Right lung (tissue), 5 donors: ENCODE results near the gene U2AF2. TPM values are rescaled to one million over a fixed set of nuclear protein-coding genes. Genes with fewer than 3 reads are reported as not detected.

Experiments
- DNase-seq, 2 donors: peaks; one replicate each; pipeline ENCODE4 v3.0.0-alpha.2; 2013
- polyA plus RNA-seq, 5 donors: library from polyadenylated mRNA; unstranded; fragments of 120-200 nt; gene quantifications; one replicate each; pipeline versions ENCODE4 v1.2.1 to v1.2.3, GENCODE V29; 2013; ENCODE audit warnings: inconsistent platforms in 1 of 5, low replicate concordance in 1 of 5; ENCODE audit not compliant: insufficient read length in 5 of 5, insufficient read depth in 1 of 5

The U2AF2 gene
- polyA plus RNA-seq, 5 donors, result 137 to 222 (median 182) TPM

DNA sequence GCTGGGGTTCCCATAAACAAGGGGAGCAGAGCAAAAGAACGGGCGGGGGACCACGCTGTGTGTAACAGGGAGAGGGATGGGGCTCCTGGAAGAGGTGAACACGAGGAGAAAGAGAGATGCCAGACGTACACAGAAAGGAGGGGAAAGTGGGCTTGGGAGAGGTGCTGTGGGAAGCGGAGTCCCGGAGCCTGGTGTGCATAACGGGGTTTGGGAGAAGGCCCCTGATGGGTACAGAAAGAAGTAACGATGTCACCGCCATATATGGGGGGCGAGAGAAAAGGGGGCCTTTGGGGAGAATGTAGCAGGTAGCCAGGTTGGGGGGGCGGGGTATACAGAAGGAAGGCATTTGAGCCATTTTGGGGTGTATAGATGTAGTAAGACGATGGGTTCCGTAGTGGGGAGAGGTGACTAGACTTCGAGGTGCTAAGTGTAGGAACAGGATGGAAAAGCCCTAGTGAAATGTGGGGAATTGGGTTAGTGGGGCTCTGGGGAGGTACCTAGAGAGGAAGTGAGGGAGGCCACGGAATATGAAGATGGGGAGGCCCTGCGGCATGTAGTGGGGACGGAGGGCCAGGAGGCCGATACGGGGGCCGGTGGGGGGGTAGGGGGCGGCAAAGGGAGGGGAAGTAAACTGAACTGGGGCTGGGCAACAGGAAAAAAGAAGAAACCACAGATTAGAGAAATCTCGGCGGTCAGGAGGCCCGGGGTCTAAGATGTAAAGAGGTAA is 13.2 kb upstream of the U2AF2 start:
- no peak for DNase-seq

DNA sequence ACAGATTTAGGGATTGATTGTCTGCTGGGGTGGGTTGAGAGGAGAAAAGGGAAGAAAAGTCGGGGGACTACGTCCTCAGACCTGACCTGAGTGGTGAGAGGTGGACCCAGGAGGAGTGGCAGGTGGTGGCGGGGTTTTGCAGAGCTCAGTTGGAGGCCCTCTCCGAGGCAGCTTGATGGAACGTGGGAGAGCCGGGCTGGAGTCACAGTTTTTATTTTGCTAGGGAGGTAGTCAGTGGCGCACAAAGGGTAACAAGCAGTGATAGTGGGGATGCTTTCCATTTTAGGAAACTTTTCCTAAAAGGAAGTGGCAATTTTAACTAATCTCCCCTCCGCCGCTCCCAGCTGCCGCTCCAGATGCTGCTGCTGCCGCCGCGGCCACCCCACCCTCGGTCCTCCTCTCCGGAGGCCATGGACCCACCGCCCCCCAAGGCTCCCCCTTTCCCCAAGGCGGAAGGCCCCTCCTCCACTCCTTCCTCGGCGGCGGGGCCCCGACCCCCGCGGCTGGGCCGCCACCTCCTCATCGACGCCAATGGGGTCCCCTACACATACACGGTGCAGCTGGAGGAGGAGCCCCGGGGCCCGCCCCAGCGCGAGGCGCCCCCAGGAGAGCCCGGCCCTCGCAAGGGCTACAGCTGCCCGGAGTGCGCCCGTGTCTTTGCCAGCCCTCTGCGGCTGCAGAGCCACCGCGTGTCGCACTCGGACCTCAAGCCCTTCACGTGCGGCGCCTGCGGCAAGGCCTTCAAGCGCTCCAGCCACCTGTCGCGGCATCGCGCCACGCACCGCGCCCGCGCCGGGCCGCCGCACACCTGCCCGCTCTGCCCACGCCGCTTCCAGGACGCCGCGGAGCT is 12.5 kb upstream of the U2AF2 start:
- DNase-seq, result no peak

DNA sequence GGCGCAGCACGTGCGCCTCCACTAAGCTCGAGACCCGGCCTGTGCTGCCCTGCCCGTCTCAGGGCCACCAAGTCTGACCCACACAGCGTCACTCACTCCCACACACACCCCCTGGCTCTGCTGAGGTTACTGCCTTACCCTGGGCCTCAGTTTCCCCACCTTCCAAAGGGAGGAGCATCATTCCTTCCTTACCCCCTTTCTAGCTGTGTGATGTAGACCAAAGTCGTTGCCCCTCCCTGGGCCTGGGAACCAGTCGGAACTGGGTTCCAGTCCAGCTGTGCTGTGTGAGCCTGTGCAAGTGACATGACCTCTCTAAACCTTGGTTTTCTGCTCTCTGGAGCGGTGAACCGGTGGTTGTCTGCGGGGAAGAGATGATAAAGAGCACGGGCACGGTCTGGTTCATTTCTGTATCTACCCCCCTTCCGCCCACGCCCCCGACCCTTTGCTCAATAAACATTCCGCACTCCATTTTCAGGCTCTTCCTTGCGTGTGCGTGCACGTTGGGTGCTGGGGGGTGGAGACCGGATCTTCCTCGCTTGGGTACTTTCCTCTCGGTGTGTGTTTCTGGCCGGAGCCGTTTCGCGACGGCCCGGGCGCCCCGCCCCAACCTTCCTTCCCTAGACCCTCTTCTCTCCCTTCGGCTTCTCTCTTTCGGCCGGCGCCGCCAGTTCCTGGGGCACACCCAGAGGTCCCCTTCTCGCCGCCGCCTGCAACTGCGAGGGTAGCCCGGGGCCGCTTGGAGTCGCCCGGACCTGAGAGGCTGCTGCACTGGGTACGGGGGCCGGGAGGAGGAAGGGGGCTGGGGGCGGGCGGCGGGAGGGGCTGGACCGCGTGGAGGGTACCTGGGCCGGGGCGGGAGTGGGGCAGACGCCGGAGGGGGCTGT is 11.6 kb upstream of the U2AF2 start, which contains the start of gene ZNF581:
ZNF581 (plus strand) TSS at position 647 of the 884 bp plus-strand sequence. CDS start 923 bp downstream, outside the sequence.
- peak; percentile 48 to 63 for DNase-seq

DNA sequence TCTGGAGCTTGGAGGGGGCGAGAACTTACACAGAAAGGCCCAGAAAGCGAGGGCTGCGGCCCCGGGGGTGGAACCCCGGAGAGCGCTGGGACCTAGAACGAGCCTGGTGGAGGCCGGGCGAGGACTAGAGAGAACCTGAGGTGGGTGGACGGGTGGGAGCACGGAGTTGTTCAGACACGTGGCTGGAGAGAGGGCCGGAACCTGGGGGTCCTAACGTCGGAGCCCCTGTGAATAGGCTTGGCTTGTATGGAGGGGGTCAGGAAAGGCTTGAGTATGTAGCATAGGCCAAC is 11.0 kb upstream of the U2AF2 start:
- no peak for DNase-seq

DNA sequence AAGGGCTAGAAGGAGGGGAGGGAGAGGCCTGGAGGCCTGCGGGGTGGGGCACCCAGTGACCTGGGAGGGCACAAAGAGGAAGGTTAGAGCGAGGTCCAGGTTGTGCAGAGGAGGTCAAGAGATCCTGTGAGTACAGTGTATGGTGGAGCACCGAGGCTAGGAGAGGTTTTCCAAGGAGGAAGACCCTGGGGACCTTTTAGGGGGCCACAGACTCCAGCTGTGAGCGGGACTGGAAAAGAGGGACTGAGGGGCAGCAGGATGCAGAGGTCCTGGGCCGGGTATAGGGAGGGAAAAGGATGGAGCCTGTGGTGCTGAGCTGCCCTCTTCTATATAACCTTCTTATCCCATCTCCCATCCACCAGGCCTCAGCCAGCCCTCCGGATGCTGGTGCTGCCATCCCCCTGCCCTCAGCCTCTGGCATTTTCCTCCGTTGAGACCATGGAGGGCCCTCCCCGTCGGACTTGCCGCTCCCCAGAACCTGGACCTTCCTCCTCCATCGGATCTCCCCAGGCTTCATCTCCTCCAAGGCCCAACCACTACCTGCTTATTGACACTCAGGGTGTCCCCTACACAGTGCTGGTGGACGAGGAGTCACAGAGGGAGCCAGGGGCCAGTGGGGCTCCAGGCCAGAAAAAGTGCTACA is 10.5 kb upstream of the U2AF2 start:
- DNase-seq, result no peak

DNA sequence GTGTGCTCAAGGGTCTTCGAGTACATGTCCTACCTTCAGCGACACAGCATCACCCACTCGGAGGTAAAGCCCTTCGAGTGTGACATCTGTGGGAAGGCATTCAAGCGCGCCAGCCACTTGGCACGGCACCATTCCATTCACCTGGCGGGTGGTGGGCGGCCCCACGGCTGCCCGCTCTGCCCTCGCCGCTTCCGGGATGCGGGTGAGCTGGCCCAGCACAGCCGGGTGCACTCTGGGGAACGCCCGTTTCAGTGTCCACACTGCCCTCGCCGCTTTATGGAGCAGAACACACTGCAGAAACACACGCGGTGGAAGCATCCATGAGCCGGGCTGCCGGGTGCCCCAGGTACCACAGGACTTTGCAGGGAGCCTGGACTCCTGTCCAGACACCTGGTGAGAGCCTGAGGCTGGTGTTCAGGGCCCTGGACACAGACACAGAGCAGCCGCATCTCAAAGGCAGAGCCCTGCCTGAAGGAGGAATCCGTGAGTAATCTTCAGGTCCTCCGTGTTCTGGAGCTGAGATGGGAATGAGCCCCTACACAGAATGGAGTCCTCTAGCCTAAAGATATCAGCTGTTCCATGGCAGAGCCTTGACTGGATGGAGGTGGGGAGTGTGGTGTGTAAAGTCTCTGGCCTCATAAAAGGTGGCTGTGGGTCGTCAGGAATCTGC is 9.9 kb upstream of the U2AF2 start:
- no peak for DNase-seq

DNA sequence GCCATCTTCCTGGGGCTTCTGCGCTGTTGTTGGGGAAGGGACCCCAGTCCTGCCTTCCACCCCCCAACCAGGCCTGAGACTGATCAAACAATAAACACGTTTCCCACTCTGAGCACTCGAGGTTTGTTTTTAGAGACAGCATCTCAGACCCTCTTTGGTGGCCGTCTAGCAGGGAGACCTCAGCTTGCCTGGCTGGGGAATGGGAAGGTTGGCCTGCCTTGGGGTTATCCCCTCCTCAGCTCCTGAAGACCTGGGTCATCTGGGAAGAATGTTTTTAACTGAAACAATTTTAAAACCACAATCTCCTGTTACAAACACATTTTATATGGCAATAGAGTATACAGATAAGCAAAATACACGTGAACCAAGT is 9.3 kb upstream of the U2AF2 start:
- DNase-seq, result no peak

DNA sequence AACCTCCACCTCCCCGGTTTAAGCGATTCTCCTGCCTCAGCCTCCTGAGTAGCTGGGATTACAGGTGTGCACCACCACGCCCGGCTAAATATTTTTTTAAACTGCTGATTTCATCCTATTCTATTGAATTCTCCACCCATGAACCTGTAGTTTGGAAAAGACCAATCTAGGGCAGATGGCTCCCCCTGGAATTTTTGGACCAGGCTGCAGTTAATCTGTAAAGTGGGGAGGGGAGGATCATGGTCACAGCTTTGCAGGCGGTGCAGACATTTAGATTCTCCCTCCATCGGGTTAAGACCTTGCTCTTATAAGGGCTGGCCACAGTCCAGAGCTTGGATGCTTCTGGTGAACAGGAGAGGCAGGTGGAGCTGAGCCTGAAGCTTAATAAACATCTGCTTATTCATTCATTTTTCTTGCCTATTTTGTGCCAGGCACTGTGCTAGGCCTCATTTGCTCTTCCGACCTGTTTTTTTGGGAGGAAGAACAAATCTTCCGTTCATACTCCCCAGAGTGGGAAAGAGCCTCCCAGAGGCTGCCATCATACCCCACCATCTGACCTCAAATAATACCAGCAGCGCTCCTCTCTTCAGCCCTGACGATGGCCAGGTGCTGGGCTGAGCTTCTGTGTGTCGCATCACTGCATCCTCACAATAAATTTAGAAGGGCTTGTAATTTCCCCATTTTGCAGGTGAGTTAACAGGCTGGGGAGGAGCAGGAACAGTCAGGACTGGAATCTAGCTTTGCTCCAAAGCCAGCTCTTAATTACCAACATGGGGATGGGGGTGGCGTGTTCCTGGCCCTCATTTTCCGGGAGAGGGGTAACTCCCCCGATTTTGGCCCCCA is 7.7 kb upstream of the U2AF2 start:
- no peak for DNase-seq

DNA sequence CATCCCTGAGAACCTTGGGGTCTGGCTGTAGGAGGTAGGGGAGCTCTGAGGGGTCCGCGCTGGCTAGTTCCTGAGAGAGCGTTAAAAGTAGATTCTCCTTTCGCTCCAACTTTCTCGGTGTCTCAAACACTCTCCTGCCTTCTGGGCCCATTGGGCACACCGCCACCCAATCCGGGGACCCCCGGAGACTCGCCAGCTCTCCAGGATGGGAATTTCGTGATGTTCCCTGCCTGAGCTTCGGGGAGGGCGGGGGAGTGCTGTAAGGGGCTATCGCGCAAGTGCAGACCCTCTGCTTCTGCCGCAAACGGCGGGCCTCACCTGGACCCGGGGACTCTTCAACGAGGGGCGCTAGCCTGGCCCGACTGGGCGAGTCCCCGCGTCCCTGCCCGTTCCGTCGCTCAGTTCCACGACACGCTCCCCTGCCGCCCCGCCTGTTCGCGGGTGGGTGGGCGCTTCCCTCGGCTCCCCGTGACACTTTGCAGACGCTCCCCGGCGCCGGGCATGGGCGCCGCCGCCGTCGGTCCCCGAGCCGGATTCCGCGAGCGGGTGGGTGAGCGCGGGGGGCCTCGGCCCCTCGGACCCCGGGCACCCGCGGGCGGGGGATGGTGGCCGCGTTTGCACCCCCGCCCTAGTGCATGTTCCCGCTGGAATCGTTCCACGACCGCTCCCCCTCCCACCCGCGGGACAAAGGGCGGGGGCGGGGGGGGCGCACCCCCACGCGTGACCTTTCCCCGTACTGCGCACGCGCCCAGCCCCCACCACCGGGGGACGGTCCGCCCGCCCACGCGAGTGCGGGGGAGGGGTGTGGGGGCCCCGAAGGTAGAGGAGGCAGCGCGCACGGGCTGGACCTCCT is 6.9 kb upstream of the U2AF2 start, which contains the start of gene CCDC106:
CCDC106 (plus strand) TSS at position 481 of the 853 bp plus-strand sequence. CDS start 835 bp downstream, outside the sequence.
- peak; percentile 69 to 86 for DNase-seq

DNA sequence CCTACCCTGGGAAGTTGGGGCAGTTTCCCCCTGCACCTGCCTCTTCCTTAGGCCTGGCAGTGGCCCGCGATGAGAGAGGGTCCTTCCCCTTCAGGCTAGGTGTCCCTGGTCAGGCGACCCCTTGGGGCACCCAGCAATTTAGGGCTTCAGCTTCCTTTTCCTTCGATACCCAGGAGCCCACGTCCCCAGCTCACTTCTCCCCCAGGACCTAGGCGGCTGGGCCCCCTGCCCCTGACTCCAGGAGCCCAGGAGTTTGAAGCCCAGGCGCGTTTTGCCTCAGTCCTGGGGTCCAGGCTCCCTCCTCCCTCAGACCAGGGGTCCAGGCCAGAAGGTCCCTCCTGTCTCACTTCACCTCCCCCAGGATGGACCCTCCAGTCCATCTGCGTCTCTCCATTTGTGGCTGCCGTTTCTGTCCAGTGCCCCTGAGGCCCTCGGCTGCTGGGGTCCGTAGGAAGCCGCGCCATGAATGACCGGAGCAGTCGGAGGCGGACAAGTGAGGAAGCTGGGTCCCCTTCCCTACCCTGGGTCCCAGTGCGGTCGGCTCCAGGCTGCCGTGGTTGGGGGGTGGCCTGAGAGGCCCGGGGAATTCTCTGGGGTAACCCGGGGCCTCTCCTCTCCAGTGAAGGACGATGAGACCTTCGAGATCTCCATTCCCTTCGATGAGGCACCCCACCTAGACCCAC is 6.1 kb upstream of the U2AF2 start:
- DNase-seq, result no peak

DNA sequence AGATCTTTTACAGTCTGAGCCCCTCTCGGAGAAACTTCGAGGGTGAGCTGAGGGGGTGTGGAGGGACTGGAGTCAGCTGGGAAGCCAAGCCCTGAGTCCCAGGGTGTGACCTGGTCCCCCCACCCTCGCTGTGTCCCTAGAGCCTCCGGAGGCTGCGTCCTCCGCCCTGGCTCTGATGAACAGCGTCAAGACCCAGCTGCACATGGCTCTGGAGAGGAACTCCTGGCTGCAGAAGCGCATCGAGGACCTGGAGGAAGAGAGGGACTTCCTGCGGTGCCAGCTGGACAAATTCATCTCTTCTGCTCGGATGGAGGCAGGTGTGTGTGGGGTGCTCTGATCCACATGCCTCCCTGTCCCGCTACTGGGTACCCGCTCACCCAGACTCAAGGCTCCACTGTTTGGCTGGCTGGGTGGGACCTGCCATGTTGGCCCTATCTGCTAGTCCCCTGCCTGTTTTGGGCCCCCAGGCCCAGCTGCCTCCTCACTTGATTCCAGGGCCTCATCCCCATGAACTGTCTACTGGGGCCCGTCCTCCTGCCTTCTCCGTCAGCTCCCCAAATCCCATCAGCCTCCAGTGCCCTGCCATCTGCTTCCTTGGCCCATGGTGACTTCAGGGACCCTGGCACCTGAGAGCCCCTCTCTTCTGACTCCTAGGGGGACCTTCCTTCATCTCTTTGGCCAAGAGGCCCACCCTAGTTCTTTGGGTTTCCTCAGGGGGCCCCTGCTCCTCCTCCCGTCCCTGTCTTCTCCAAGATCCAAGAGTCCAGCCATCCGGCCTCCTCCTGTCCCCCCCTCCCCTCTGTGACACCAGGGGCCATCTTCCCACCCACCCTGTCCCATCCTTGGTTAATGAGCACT is 5.3 kb upstream of the U2AF2 start:
- no peak for DNase-seq

DNA sequence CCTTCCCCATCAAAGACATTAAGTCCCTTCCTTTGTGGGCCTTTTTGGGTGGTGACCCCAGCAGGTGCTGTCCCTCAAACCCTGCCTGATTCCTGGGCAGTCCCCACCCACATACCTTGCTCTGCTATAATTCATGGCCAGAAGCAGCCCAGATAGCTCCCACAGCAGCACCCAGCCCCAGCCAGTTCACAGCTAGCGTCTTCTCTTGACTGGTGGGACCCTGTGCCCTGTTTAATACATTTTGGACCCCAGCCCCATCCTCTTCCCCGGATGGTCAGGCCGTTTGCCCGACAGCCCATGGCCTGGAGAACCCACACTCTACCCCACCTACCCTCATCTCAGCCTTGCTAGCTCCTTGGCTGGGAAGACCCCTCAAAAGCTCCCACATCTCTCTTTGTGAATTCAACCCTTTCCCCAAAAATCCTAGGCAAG is 4.7 kb upstream of the U2AF2 start:
- no peak for DNase-seq

DNA sequence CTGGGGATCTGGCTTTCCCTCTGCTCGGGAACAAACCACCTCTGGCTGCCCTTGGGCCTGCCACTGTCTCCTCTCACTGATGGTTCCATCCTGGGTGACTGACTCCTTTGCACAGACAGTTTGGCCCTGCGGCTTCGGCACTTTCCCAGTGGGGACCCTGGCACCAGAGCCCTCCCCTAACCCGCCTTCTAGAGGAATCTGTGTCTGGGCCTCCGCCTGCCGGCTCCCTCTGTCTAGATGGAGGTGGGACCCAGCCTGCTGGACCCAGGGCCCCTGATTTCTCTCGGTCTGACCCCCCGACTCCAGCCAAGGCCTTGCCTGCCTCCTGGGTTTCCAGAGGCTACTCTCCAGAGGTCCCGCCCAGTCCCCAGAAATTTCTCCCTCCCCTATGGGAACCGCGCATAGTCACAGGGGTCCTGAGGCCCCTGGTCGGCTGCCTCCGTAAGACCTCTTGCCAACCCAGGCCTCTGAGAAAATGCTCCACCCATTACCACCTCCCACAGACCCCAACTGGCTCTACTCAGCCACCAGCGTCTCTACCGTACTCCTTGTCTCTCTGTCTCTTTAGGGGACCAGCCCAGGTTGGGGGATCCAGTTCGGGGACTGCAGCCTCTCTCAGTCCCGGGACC is 4.1 kb upstream of the U2AF2 start:
- DNase-seq, result no peak

DNA sequence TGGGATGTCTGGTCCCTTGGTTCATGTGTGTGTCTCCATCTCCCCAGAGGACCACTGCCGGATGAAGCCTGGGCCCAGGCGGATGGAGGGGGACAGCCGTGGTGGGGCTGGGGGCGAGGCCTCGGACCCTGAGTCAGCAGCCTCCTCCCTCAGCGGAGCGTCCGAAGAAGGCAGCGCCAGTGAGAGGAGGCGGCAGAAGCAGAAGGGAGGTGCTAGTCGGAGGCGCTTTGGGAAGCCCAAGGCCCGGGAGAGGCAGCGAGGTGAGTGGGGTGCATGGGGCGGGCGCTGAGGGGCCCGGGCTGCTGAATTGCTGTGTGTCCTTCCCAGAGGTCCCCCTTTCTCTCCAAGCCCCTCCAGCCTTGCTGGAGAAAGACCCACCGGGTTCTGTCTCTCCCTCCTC is 3.6 kb upstream of the U2AF2 start:
- no peak for DNase-seq

DNA sequence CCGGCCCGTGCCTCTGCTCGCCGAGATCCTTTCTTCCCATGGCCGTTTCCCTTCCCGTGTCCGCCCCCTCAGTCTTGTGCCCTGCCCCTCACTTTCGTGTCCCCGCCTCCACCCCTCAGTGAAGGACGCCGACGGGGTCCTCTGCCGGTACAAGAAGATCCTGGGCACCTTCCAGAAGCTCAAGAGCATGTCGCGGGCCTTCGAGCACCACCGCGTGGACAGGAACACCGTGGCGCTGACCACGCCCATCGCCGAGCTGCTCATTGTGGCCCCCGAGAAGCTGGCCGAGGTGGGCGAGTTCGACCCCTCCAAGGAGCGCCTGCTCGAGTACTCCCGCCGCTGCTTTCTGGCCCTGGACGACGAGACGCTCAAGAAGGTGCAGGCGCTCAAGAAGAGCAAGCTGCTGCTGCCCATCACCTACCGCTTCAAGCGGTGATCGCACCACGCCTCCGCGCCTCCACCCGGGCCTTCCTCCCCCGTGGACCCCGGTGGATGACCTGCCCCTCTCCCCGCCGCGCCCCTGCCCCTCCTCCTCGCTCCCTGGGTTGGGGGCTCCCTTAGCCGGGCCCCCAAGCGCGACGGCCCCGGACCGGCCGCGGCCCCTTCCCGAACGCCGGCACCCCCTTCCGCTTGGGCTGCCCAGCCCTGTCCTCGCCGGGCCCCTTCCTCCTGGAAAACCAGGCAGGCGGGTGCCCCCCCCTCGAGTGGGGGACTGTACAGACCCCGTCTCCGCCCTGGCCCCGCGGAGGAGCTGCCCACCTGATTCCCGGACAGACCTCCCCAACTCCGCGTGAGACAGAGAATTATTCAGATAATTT is 2.3 kb upstream of the U2AF2 start:
- DNase-seq, result no peak
